Kidney tubule cell (primary cell): ENCODE data around the gene PDE4D.

Experiments used
- DNase-seq: peaks from one replicate; pipeline ENCODE4 v3.0.0-alpha.2; 2018; ENCODE audit warnings: low spot score

The PDE4D gene

GRCh38 chr5:59040024-59040803, 853.3 kb downstream of the PDE4D start:
- DNase-seq: no peak

- DNase-seq: peak; percentile 71
Observed at GRCh38 chr5:59039296-59040023, 854.1 kb downstream of the PDE4D start.

- DNase-seq: no peak
Observed at GRCh38 chr5:59038798-59039295, 854.7 kb downstream of the PDE4D start.

- no peak for DNase-seq
Observed at GRCh38 chr5:59037941-59038797, 855.4 kb downstream of the PDE4D start.

GRCh38 chr5:59037453-59037852, 856.1 kb downstream of the PDE4D start:
- no peak for DNase-seq

GRCh38 chr5:59037041-59037440, 856.5 kb downstream of the PDE4D start:
- DNase-seq: no peak

GRCh38 chr5:59036274-59036961, 857.1 kb downstream of the PDE4D start:
- peak; percentile 67 for DNase-seq

- DNase-seq: no peak
Observed at GRCh38 chr5:59035681-59036080, 857.8 kb downstream of the PDE4D start.

GRCh38 chr5:59034498-59035186, 858.9 kb downstream of the PDE4D start:
- DNase-seq: peak; percentile 50

- no peak for DNase-seq
Observed at GRCh38 chr5:59027145-59027907, 866.2 kb downstream of the PDE4D start.

- no peak for DNase-seq
Observed at GRCh38 chr5:59025734-59026133, 867.8 kb downstream of the PDE4D start.

GRCh38 chr5:59021837-59022514, 871.5 kb downstream of the PDE4D start:
- peak; percentile 46 for DNase-seq

GRCh38 chr5:59021286-59021673, 872.2 kb downstream of the PDE4D start:
- peak; percentile 14 for DNase-seq

- DNase-seq: peak; percentile 85
Observed at GRCh38 chr5:59020611-59021285, 872.8 kb downstream of the PDE4D start.

- no peak for DNase-seq
Observed at GRCh38 chr5:59019078-59019477, 874.4 kb downstream of the PDE4D start.

GRCh38 chr5:59016925-59017324, 876.6 kb downstream of the PDE4D start:
- no peak for DNase-seq

- no peak for DNase-seq
Observed at GRCh38 chr5:59008816-59009473, 884.6 kb downstream of the PDE4D start.

GRCh38 chr5:59007460-59008063, 886.0 kb downstream of the PDE4D start:
- DNase-seq: peak; percentile 52
